ENCODE measurements around the gene PLD1.

GRCh38 chr3:171677706-171678105, 132.6 kb downstream of the PLD1 start:
- TF ChIP-seq CTCF (conservative IDR thresholded peaks at IDR 0.05; ENCODE audit: low read length) = no peak
- no peak for TF ChIP-seq EZH2phosphoT487 (IDR thresholded peaks at IDR 0.05; ENCODE audit: borderline replicate concordance)
